ENCODE data around the gene NENF.

GRCh38 chr1:212447478-212447877 is 14.8 kb downstream of the NENF start:
- TF ChIP-seq EP300 (IDR thresholded peaks at IDR 0.05) = no peak
- TF ChIP-seq CTCF (IDR thresholded peaks at IDR 0.05) = no peak
